GM18520 (cell line): ENCODE data around the gene LGALS7.
"Not testable (repeated sequence)": the region's sequence is repeated elsewhere in the genome, so short reads cannot be mapped to it uniquely, and the experiment has no call there.

Experiments
- ATAC-seq: cut with Tn5 transposase; IDR thresholded peaks from one replicate; pipeline ENCODE4 v1.9.1; 2021; ENCODE audit not compliant: unreplicated experiment

The LGALS7 gene

GRCh38 chr19:38800577-38801347 is 27.4 kb upstream of the LGALS7 start:
- ATAC-seq = no peak

- ATAC-seq = no peak
Measured at GRCh38 chr19:38799104-38799503, 25.8 kb upstream of the LGALS7 start.

- ATAC-seq = not testable (repeated sequence)
Measured at GRCh38 chr19:38797781-38798180, 24.5 kb upstream of the LGALS7 start.

GRCh38 chr19:38796154-38796553 is 22.8 kb upstream of the LGALS7 start:
- no peak for ATAC-seq

GRCh38 chr19:38795549-38795948 is 22.2 kb upstream of the LGALS7 start:
- no peak for ATAC-seq

- no peak for ATAC-seq
Measured at GRCh38 chr19:38793671-38794070, 20.4 kb upstream of the LGALS7 start.

GRCh38 chr19:38793177-38793576 is 19.9 kb upstream of the LGALS7 start:
- ATAC-seq = no peak

- ATAC-seq = no peak
Measured at GRCh38 chr19:38792250-38793111, 19.2 kb upstream of the LGALS7 start.

- ATAC-seq = not testable (repeated sequence)
Measured at GRCh38 chr19:38791451-38792064, 18.2 kb upstream of the LGALS7 start.

GRCh38 chr19:38790507-38791403 is 17.4 kb upstream of the LGALS7 start:
- ATAC-seq = not testable (repeated sequence)

- no peak for ATAC-seq
Measured at GRCh38 chr19:38788478-38789243, 15.3 kb upstream of the LGALS7 start, which contains the start of gene LGALS7B. LGALS7B (plus strand) TSS chr19:38789200; CDS start chr19:38789227, 27 bp downstream.

- ATAC-seq = no peak
Measured at GRCh38 chr19:38786572-38787265, 13.4 kb upstream of the LGALS7 start.

GRCh38 chr19:38786061-38786460 is 12.7 kb upstream of the LGALS7 start:
- ATAC-seq = not testable (repeated sequence)

- no peak for ATAC-seq
Measured at GRCh38 chr19:38785187-38785699, 11.9 kb upstream of the LGALS7 start.

- ATAC-seq = no peak
Measured at GRCh38 chr19:38784224-38784623, 10.9 kb upstream of the LGALS7 start.

GRCh38 chr19:38782212-38782611 is 8.9 kb upstream of the LGALS7 start:
- ATAC-seq = not testable (repeated sequence)

- ATAC-seq = no peak
Measured at GRCh38 chr19:38781058-38781457, 7.7 kb upstream of the LGALS7 start.

- no peak for ATAC-seq
Measured at GRCh38 chr19:38780443-38780842, 7.1 kb upstream of the LGALS7 start.

- ATAC-seq = no peak
Measured at GRCh38 chr19:38778733-38779132, 5.4 kb upstream of the LGALS7 start.
